Stimulated activated CD8-positive, alpha-beta memory T cell treated with anti-CD3 and anti-CD28 coated beads, Interleukin-2, amount 100 ng/mL, for 1 hour (primary cell): ENCODE data around the gene HINT3.
"Not testable (repeated sequence)": the region's sequence is repeated elsewhere in the genome, so short reads cannot be mapped to it uniquely, and the experiment has no call there.

Experiments
- DNase-seq, 2 donors: peaks; one replicate each; pipeline ENCODE4 v3.0.0-alpha.2; 2020; ENCODE audit warnings: low read depth in 2 of 2

HINT3 gene

GRCh38 chr6:125956506-125957390 is at the start of gene HINT3:
TSS of gene HINT3 (plus strand) at chr6:125956770. CDS start at chr6:125956978, 208 bp downstream.
- peak; percentile 96 to 97 for DNase-seq

GRCh38 chr6:125910527-125910926 is 46.0 kb upstream of the HINT3 start:
- DNase-seq, result no peak

GRCh38 chr6:125911051-125911451 is 45.5 kb upstream of the HINT3 start:
- not testable (repeated sequence) for DNase-seq

GRCh38 chr6:125912430-125912829 is 44.1 kb upstream of the HINT3 start:
- not testable (repeated sequence) for DNase-seq

- DNase-seq, result no peak
These were observed 43.4 kb upstream of the HINT3 start for GRCh38 chr6:125913145-125913544.

GRCh38 chr6:125913864-125914351 is 42.7 kb upstream of the HINT3 start:
- no peak for DNase-seq

- no peak for DNase-seq
These were observed 38.3 kb upstream of the HINT3 start for GRCh38 chr6:125918230-125918629.

- no peak for DNase-seq
These were observed 37.6 kb upstream of the HINT3 start for GRCh38 chr6:125918681-125919566.

GRCh38 chr6:125919618-125920017 is 37.0 kb upstream of the HINT3 start:
- DNase-seq, result no peak

GRCh38 chr6:125922322-125922860 is 34.2 kb upstream of the HINT3 start:
- DNase-seq, result no peak

GRCh38 chr6:125923366-125923877 is 33.1 kb upstream of the HINT3 start:
- no peak for DNase-seq

- no peak for DNase-seq
These were observed 32.4 kb upstream of the HINT3 start for GRCh38 chr6:125924169-125924568.

GRCh38 chr6:125924697-125925358 is 31.7 kb upstream of the HINT3 start:
- no peak for DNase-seq

GRCh38 chr6:125926711-125927110 is 29.9 kb upstream of the HINT3 start:
- DNase-seq, result no peak

- DNase-seq, result no peak
These were observed 28.8 kb upstream of the HINT3 start for GRCh38 chr6:125927761-125928160.

GRCh38 chr6:125930765-125931418 is 25.7 kb upstream of the HINT3 start:
- no peak for DNase-seq

GRCh38 chr6:125931733-125932450 is 24.7 kb upstream of the HINT3 start:
- no peak for DNase-seq

- DNase-seq, result no peak
These were observed 24.1 kb upstream of the HINT3 start for GRCh38 chr6:125932451-125932795.

GRCh38 chr6:125935520-125935919 is 21.1 kb upstream of the HINT3 start:
- DNase-seq, result not testable (repeated sequence)

- no peak for DNase-seq
These were observed 17.5 kb upstream of the HINT3 start for GRCh38 chr6:125939026-125939425.
